ENCODE data around the gene SNCAIP.

GRCh38 chr5:122332599-122333555, 20.8 kb downstream of the SNCAIP start:
- TF ChIP-seq, protein P1, sequence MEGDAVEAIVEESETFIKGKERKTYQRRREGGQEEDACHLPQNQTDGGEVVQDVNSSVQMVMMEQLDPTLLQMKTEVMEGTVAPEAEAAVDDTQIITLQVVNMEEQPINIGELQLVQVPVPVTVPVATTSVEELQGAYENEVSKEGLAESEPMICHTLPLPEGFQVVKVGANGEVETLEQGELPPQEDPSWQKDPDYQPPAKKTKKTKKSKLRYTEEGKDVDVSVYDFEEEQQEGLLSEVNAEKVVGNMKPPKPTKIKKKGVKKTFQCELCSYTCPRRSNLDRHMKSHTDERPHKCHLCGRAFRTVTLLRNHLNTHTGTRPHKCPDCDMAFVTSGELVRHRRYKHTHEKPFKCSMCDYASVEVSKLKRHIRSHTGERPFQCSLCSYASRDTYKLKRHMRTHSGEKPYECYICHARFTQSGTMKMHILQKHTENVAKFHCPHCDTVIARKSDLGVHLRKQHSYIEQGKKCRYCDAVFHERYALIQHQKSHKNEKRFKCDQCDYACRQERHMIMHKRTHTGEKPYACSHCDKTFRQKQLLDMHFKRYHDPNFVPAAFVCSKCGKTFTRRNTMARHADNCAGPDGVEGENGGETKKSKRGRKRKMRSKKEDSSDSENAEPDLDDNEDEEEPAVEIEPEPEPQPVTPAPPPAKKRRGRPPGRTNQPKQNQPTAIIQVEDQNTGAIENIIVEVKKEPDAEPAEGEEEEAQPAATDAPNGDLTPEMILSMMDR (IDR thresholded peaks at IDR 0.05; ENCODE audit: insufficient read depth, low read length, poor library complexity, severe bottlenecking), result no peak
- TF ChIP-seq EZH2phosphoT487 (conservative IDR thresholded peaks at IDR 0.05; ENCODE audit: low read length), result no peak
